SK-N-SH (cell line): ENCODE results near the gene NAT9. TPM values are rescaled to one million over a fixed set of nuclear protein-coding genes. Genes with fewer than 3 reads are reported as not detected.

Experiments
- CTCF ChIA-PET: fragments of 300-600, 350-600 bp; formaldehyde crosslinking; extraction: SDS; loops from one replicate; lab custom pipeline; 2021; lab: Yijun Ruan, JAX
- POLR2A ChIA-PET: fragments of 350-600 bp; sonication (Branson Sonifier 250); formaldehyde crosslinking; extraction: SDS; loops from one replicate; lab custom pipeline; 2020; ENCODE audit warnings: antibody characterized with exemption, inconsistent platforms; lab: Yijun Ruan, JAX
- DNase-seq: peaks from one replicate; pipeline ENCODE4 v3.0.0; 2012
- H2AFZ ChIP-seq: fragments of 200-600 bp; sonication (generic); 2 replicates; pipeline ENCODE4 v1.8.1; 2016; ENCODE audit warnings: antibody characterized with exemption, mild to moderate bottlenecking, low read depth
- H3F3A ChIP-seq: fragments of 200-600 bp; sonication (generic); replicated peaks from 2 replicates; pipeline ENCODE3; 2016; ENCODE audit warnings: antibody characterized with exemption, mild to moderate bottlenecking; ENCODE audit not compliant: insufficient read depth
- H3K27ac ChIP-seq, 2 experiments: fragments of 200-500 bp in 1 of 2; fragments of 200-600 bp in 1 of 2; sonication (Bioruptor generic) in 1 of 2; sonication (generic), shearing (Covaris generic) in 1 of 2; 2 replicates each; pipeline versions ENCODE4 v1.5.1 to v1.6.1; 2014 to 2016; ENCODE audit warnings: low read depth in 2 of 2, inconsistent platforms in 1 of 2, low read length in 1 of 2, mild to moderate bottlenecking in 1 of 2, mixed read lengths in 1 of 2
- H3K27me3 ChIP-seq: fragments of 200-600 bp; sonication (generic), shearing (Covaris generic); 2 replicates; pipeline ENCODE4 v1.6.1; 2016; ENCODE audit warnings: mixed run types; ENCODE audit not compliant: insufficient read depth
- H3K36me3 ChIP-seq, 2 experiments: fragments of 200-500 bp in 1 of 2; fragments of 200-600 bp in 1 of 2; sonication (Bioruptor generic) in 1 of 2; sonication (generic) in 1 of 2; replicated peaks in 1 of 2; 2 replicates each; pipeline versions ENCODE3 to v1.5.1; 2014 to 2016; ENCODE audit warnings: low read length in 1 of 2, mild to moderate bottlenecking in 1 of 2; ENCODE audit not compliant: insufficient read depth in 2 of 2, control insufficient read depth in 1 of 2
- H3K4me1 ChIP-seq, 2 experiments: fragments of 200-500 bp in 1 of 2; fragments of 200-600 bp in 1 of 2; sonication (Bioruptor generic) in 1 of 2; sonication (generic), shearing (Covaris generic) in 1 of 2; 2 replicates each; pipeline versions ENCODE4 v1.5.1 to v1.6.1; 2014 to 2016; ENCODE audit warnings: low read depth in 1 of 2, low read length in 1 of 2, mixed run types in 1 of 2; ENCODE audit not compliant: insufficient read depth in 2 of 2, control insufficient read depth in 1 of 2
- H3K4me2 ChIP-seq: fragments of 200-600 bp; sonication (generic), shearing (Covaris generic); 2 replicates; pipeline ENCODE4 v1.6.1; 2017; ENCODE audit warnings: mixed run types
- H3K4me3 ChIP-seq, 2 experiments: fragments of 200-500 bp in 1 of 2; fragments of 200-600 bp in 1 of 2; sonication (Bioruptor generic) in 1 of 2; sonication (generic), shearing (Covaris generic) in 1 of 2; 2 replicates each; pipeline versions ENCODE4 v1.5.1 to v1.8.1; 2014 to 2016; ENCODE audit warnings: low read depth in 2 of 2, inconsistent platforms in 1 of 2, low read length in 1 of 2, mild to moderate bottlenecking in 1 of 2, mixed read lengths in 1 of 2, moderate library complexity in 1 of 2
- H3K79me2 ChIP-seq: fragments of 200-600 bp; sonication (generic); 2 replicates; pipeline ENCODE4 v1.8.1; 2017; ENCODE audit warnings: mild to moderate bottlenecking; ENCODE audit not compliant: insufficient read depth
- H3K9ac ChIP-seq: fragments of 200-600 bp; sonication (generic); 2 replicates; pipeline ENCODE4 v1.6.1; 2017; ENCODE audit warnings: mixed run types
- H3K9me2 ChIP-seq: fragments of 200-600 bp; sonication (generic); 2 replicates; pipeline ENCODE4 v1.6.1; 2017; ENCODE audit warnings: mixed run types
- H3K9me3 ChIP-seq: fragments of 200-600 bp; sonication (generic); 2 replicates; pipeline ENCODE4 v1.6.1; 2017; ENCODE audit warnings: mixed run types, mild to moderate bottlenecking, moderate library complexity
- H4K20me1 ChIP-seq: fragments of 200-600 bp; sonication (generic); 2 replicates; pipeline ENCODE4 v1.6.1; 2017; ENCODE audit warnings: mild to moderate bottlenecking, mixed run types; ENCODE audit not compliant: insufficient read depth
- CHD2 ChIP-seq: fragments of 150-350 bp; IDR thresholded peaks from 2 replicates; pipeline ENCODE4 v1.6.1; 2018; ENCODE audit warnings: low read length; ENCODE audit not compliant: partially characterized antibody
- ELF1 ChIP-seq: IDR thresholded peaks from 2 replicates; pipeline ENCODE4 v1.4.0; 2012
- FOSL2 ChIP-seq: IDR thresholded peaks from 2 replicates; pipeline ENCODE4 v1.4.0; 2012; ENCODE audit warnings: low read depth, mild to moderate bottlenecking, moderate library complexity, borderline replicate concordance
- FOXJ3 ChIP-seq: sonication (generic); formaldehyde crosslinking; IDR thresholded peaks from 2 replicates; pipeline ENCODE4 v1.5.1; 2020; ENCODE audit warnings: mild to moderate bottlenecking, missing genetic modification reagents
- GATA2 ChIP-seq: sonication (generic); formaldehyde crosslinking; IDR thresholded peaks from 2 replicates; pipeline ENCODE4 v1.5.0; 2020; ENCODE audit warnings: mild to moderate bottlenecking, missing genetic modification reagents
- MEF2A ChIP-seq: IDR thresholded peaks from 2 replicates; pipeline ENCODE4 v1.4.0; 2012; ENCODE audit warnings: low read depth, borderline replicate concordance
- NFIC ChIP-seq: IDR thresholded peaks from 2 replicates; pipeline ENCODE4 v1.4.0; 2012; ENCODE audit warnings: borderline replicate concordance
- NRF1 ChIP-seq: IDR thresholded peaks from 2 replicates; pipeline ENCODE4 v1.6.1; 2012; ENCODE audit warnings: low read depth, mild to moderate bottlenecking, low read length
- POLR2AphosphoS5 ChIP-seq: IDR thresholded peaks from 2 replicates; pipeline ENCODE4 v1.6.1; 2012; ENCODE audit warnings: low read depth, low read length
- RCOR1 ChIP-seq: fragments of 150-350 bp; IDR thresholded peaks from 2 replicates; pipeline ENCODE4 v1.6.1; 2017; ENCODE audit warnings: antibody characterized with exemption, low read length
- RFX5 ChIP-seq: IDR thresholded peaks from 2 replicates; pipeline ENCODE4 v1.6.1; 2012; ENCODE audit warnings: mild to moderate bottlenecking, improper control_type of control experiment, low read length
- RXRA ChIP-seq: IDR thresholded peaks from 2 replicates; pipeline ENCODE4 v1.4.0; 2012; ENCODE audit warnings: low read depth, mild to moderate bottlenecking, borderline replicate concordance
- SIN3A ChIP-seq: IDR thresholded peaks from 2 replicates; pipeline ENCODE4 v1.6.1; 2012; ENCODE audit warnings: low read depth, mild to moderate bottlenecking, low read length, moderate library complexity, borderline replicate concordance
- SMC3 ChIP-seq: IDR thresholded peaks from 2 replicates; pipeline ENCODE4 v1.6.1; 2012; ENCODE audit warnings: low read depth, low read length, improper control_type of control experiment
- TEAD4 ChIP-seq: IDR thresholded peaks from 2 replicates; pipeline ENCODE4 v1.4.0; 2012; ENCODE audit warnings: mild to moderate bottlenecking, borderline replicate concordance; ENCODE audit not compliant: insufficient read depth
- WGBS: methylation state at CpG from one replicate; pipeline ENCODE4 v1.1.6; 2017; ENCODE audit warnings: low lambda C conversion rate; 5-methylcytosine and 5-hydroxymethylcytosine counted together
- polyA plus RNA-seq, 3 experiments: library from polyadenylated mRNA; depleted of rRNA; stranded (reverse); fragments of >200 nt; gene quantifications; 2 replicates each; pipeline ENCODE4 v1.2.3, GENCODE V29; 2012
- TF ChIP-seq, protein P1 (sequence below): IDR thresholded peaks from 2 replicates; pipeline ENCODE4 v1.6.1; 2012; ENCODE audit warnings: mild to moderate bottlenecking, low read depth, low read length, moderate library complexity
- TF ChIP-seq, protein P2 (sequence below): fragments of 150-350 bp; IDR thresholded peaks from 2 replicates; pipeline ENCODE4 v1.6.1; 2017; ENCODE audit warnings: antibody characterized with exemption, low read length, low read depth, borderline replicate concordance
- TF ChIP-seq, protein P3 (sequence below): IDR thresholded peaks from 2 replicates; pipeline ENCODE4; 2012
- TF ChIP-seq, protein P4 (sequence below): fragments of 150-350 bp; IDR thresholded peaks from 2 replicates; pipeline ENCODE4 v1.6.1; 2016; ENCODE audit warnings: mild to moderate bottlenecking, low read depth, low read length

Gene NAT9
- polyA plus RNA-seq, 1 of the 3 experiments (the other 2 are of a cell fraction): 117 TPM

DNA sequence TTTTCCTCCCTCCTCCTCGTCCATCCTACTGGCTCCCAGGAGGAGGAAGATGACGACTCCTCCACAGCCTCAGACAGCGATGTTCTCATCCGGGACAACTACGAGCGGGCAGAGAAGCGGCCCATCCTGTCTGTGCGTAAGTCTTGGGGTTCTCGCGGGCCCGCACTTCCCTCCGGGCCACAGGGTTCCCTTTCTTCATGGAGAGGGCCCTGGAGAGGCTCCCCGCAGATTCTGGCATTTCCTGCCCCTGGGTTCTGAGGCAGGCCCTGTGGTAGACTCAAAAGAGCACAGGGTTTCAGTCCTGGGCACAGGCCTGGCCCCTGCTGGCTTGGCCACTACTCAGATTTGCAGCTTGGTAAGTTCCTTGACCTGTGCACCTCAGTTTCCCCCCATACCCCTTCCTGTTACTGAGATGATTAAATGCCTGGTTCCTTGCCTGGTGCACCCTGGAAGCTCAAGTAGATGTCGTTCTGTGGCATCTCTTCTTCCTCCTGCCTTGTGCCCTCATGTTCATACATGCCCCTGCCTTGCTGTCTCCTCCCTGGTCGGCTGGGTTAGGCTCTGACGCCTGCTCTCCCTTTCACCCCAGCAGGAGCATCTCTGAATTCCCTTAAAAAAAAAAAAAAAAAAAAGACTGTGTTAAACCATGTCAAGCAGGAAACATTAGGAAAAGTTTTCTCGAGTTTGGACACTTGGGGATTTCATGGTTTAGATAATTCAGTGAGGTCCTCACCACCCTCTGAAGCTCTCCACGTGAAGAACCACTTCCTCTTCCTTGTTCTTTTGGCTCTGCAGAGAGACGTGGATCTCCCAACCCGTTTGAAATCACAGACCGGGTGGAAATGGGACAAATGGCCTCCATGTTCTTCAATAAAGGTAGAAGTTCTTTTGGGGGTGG is 14.3 kb upstream of the NAT9 start (continued):
- no peak for TF ChIP-seq RFX5
- TF ChIP-seq NFIC: no peak
- no peak for TF ChIP-seq SIN3A
- no peak for TF ChIP-seq MEF2A
- TF ChIP-seq POLR2AphosphoS5: no peak
- no peak for TF ChIP-seq NRF1
- TF ChIP-seq, all 33 proteins: peak for 0

DNA sequence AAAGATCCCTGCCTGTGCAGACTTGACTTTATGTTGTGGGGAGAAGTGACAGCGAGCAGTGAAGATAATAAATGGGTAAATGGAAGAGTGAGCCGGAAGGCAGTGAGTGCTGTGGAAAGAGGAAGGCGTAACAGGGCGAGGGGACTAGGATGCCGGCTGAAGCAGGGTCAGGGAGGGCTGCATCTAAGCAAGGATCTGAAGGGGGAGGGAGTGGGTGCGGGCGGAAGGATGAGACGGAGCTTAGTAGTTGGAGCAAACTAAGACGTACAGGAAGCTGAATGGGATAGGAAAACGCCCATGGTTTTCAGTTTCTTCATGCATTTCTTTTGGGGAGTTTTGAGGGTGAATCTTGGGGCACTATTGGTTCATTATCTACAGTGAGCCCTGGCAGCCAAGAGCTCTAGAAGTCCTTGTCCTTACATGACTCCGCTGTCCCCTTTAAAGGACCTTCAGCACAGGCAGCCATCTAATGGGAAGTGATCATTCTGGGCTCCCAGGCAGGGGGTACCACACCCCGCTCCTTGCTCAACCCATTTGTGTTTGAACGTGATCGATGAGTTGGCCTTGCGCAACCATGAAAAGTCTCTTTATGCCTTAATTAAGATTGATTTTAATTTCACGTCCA is 10.4 kb upstream of the NAT9 start:
- ChIA-PET POLR2A (no interaction called here), CTCF (interaction anchor here (1.1 to 98.1 kb wide), 6 partner anchors 15 to 129 kb away, joined by 3 to 3869 read pairs (median 231); partner anchors contain the start of genes FDXR, GRIN2C and NHERF1)
- no peak for DNase-seq
- Histone ChIP-seq H3K9ac (no peak overlapping the region), H3K9me3 (no peaks in the 10 kb centered on the region), H3K4me2 (no peak overlapping the region), H3K79me2 (no peaks in the 10 kb centered on the region; the same call in 1 of the 2 replicates), H3K27me3 (no peaks in the 10 kb centered on the region), H3K27ac (no peak overlapping the region), H3K9me2 (no peaks in the 10 kb centered on the region), H3K4me1 (no peaks in the 10 kb centered on the region; a peak in 1 of 4 replicates), H4K20me1 (no peaks in the 10 kb centered on the region), H2AFZ (no peak overlapping the region), H3K4me3 (no peak overlapping the region), H3F3A (no peaks in the 10 kb centered on the region), H3K36me3 (peaks cover 14 to 24% of the 10 kb centered on the region in 2 experiments)
- 93% methylated on average over 16 of the region's 16 CpGs for WGBS
- no peak for TF ChIP-seq NFIC
- no peak for TF ChIP-seq FOXJ3 (CRISPR knock-in tag)
- TF ChIP-seq POLR2AphosphoS5: no peak
- TF ChIP-seq, protein P1, sequence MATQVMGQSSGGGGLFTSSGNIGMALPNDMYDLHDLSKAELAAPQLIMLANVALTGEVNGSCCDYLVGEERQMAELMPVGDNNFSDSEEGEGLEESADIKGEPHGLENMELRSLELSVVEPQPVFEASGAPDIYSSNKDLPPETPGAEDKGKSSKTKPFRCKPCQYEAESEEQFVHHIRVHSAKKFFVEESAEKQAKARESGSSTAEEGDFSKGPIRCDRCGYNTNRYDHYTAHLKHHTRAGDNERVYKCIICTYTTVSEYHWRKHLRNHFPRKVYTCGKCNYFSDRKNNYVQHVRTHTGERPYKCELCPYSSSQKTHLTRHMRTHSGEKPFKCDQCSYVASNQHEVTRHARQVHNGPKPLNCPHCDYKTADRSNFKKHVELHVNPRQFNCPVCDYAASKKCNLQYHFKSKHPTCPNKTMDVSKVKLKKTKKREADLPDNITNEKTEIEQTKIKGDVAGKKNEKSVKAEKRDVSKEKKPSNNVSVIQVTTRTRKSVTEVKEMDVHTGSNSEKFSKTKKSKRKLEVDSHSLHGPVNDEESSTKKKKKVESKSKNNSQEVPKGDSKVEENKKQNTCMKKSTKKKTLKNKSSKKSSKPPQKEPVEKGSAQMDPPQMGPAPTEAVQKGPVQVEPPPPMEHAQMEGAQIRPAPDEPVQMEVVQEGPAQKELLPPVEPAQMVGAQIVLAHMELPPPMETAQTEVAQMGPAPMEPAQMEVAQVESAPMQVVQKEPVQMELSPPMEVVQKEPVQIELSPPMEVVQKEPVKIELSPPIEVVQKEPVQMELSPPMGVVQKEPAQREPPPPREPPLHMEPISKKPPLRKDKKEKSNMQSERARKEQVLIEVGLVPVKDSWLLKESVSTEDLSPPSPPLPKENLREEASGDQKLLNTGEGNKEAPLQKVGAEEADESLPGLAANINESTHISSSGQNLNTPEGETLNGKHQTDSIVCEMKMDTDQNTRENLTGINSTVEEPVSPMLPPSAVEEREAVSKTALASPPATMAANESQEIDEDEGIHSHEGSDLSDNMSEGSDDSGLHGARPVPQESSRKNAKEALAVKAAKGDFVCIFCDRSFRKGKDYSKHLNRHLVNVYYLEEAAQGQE: no peak
- TF ChIP-seq CHD2: no peak
- TF ChIP-seq FOSL2: no peak
- TF ChIP-seq RXRA: no peak
- TF ChIP-seq, protein P2, sequence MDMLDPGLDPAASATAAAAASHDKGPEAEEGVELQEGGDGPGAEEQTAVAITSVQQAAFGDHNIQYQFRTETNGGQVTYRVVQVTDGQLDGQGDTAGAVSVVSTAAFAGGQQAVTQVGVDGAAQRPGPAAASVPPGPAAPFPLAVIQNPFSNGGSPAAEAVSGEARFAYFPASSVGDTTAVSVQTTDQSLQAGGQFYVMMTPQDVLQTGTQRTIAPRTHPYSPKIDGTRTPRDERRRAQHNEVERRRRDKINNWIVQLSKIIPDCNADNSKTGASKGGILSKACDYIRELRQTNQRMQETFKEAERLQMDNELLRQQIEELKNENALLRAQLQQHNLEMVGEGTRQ: no peak
- no peak for TF ChIP-seq ELF1
- TF ChIP-seq MEF2A: no peak
- TF ChIP-seq, protein P3, sequence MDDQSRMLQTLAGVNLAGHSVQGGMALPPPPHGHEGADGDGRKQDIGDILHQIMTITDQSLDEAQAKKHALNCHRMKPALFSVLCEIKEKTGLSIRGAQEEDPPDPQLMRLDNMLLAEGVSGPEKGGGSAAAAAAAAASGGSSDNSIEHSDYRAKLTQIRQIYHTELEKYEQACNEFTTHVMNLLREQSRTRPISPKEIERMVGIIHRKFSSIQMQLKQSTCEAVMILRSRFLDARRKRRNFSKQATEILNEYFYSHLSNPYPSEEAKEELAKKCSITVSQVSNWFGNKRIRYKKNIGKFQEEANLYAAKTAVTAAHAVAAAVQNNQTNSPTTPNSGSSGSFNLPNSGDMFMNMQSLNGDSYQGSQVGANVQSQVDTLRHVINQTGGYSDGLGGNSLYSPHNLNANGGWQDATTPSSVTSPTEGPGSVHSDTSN: no peak
- no peak for TF ChIP-seq TEAD4
- TF ChIP-seq SMC3: no peak
- no peak for TF ChIP-seq RCOR1
- TF ChIP-seq GATA2 (CRISPR knock-in tag): no peak
- TF ChIP-seq, protein P4, sequence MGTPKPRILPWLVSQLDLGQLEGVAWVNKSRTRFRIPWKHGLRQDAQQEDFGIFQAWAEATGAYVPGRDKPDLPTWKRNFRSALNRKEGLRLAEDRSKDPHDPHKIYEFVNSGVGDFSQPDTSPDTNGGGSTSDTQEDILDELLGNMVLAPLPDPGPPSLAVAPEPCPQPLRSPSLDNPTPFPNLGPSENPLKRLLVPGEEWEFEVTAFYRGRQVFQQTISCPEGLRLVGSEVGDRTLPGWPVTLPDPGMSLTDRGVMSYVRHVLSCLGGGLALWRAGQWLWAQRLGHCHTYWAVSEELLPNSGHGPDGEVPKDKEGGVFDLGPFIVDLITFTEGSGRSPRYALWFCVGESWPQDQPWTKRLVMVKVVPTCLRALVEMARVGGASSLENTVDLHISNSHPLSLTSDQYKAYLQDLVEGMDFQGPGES: no peak
